Osteocyte (in vitro differentiated cells): ENCODE data around the gene POLN. TPM values are rescaled to one million over a fixed set of nuclear protein-coding genes. Genes with fewer than 3 reads are reported as not detected.

ENCODE experiments used
- DNase-seq: peaks from one replicate; pipeline ENCODE4 v3.0.0; 2021; ENCODE audit warnings: mixed read lengths; ENCODE audit not compliant: unreplicated experiment; ENCODE audit errors: extremely low spot score
- H3K27ac Mint-ChIP-seq: one replicate; pipeline ENCODE4 v1.8.0; 2021; ENCODE audit warnings: mild to moderate bottlenecking, mixed read lengths; ENCODE audit not compliant: unreplicated experiment
- H3K27me3 Mint-ChIP-seq: one replicate; pipeline ENCODE4 v1.8.0; 2021; ENCODE audit warnings: mixed read lengths; ENCODE audit not compliant: unreplicated experiment
- H3K36me3 Mint-ChIP-seq: one replicate; pipeline ENCODE4 v1.8.0; 2021; ENCODE audit warnings: mixed read lengths; ENCODE audit not compliant: unreplicated experiment
- H3K4me1 Mint-ChIP-seq: one replicate; pipeline ENCODE4 v1.8.0; 2021; ENCODE audit warnings: mixed read lengths; ENCODE audit not compliant: unreplicated experiment
- H3K4me3 Mint-ChIP-seq: one replicate; pipeline ENCODE4 v1.8.0; 2021; ENCODE audit warnings: mild to moderate bottlenecking, moderate library complexity, mixed read lengths; ENCODE audit not compliant: unreplicated experiment
- H3K9me3 Mint-ChIP-seq: one replicate; pipeline ENCODE4 v1.8.0; 2021; ENCODE audit warnings: mixed read lengths; ENCODE audit not compliant: unreplicated experiment
- total RNA-seq: library from RNA; stranded (reverse); gene quantifications from 2 replicates; pipeline ENCODE4 v1.2.1, GENCODE V29; 2021
- TF ChIP-seq, protein P1 (sequence below): fragments of 200-600 bp; sonication (generic); IDR thresholded peaks from 2 replicates; pipeline ENCODE4 v1.5.0; 2021; ENCODE audit warnings: antibody characterized with exemption, mild to moderate bottlenecking, moderate library complexity

Gene POLN
- total RNA-seq, 1 donor from 2014 or later, result 4.2 TPM

DNA sequence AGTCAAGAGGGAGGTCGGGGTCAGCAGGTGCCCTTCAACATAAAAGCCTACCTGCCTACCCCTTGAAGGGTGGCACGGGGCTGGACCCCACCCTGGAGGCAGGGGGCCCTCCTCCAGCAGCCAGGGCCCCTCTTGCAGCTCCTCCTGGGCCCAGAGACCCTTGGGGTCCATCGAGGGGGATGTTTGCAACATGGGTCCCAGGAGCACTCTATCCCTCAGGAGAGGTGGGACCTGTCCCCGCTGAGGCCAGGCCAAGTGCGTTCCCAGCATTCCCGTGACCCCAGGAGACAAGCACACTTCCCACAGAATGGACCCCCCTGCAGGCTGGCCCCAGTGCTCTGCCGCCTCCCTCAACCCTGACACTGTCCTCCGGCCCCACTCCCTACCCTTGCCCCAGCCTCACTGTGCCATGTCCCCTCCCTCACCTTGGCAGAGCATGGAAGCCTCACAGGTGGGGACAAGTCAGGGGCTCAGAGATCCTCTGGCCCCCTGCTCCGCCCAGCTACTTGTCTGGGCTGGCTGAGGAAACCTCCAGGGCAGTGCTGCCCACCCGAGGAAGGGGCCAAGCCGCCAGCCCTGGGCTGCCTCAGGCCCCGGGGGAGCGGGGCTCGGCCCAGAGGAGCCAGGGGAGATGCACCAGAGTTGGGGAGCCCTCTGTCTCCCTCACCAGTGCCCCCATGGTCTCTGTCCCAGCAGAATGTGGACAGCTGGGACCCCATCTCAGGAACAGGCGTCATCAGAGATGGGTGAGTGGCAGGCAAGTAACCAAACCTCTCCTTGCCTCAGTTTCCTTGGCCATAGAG is 17.8 kb upstream of the POLN start:
- no peaks in the 10 kb centered on the region for H3K27me3 Mint-ChIP-seq
- DNase-seq, result peak; percentile 82
- H3K27ac Mint-ChIP-seq, result no peak overlapping the region

DNA sequence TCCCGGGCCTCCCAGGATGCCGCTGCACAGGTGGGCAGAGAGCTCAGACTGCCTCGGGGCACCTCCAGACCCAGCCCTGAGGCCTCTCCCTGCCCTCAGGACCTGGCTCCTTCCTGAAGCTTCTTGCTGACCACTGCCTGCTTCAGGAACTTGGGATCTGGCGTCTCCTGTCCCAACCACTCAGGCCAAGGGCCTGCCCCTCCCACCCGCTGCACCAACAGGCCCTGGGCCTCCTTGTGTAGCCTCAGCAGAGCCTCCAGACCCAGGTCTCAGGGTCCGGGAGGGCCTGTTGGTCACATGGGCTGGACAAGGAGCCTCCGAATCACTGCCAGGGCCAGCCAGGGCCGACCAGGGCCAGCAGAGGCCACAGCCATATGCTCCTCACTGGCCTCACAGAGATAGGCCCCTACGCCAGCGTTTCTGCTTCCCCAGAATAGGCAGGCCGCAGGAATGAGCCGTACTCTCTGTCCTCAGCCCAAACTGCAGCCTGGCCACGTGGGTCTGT is 17.2 kb upstream of the POLN start:
- Mint-ChIP-seq H3K36me3 (peaks cover 10% of the 10 kb centered on the region), H3K4me3 (no peak overlapping the region), H3K4me1 (peaks cover 14% of the 10 kb centered on the region), H3K27ac (no peak overlapping the region), H3K27me3 (no peaks in the 10 kb centered on the region), H3K9me3 (no peaks in the 10 kb centered on the region)
- no peak for DNase-seq
- TF ChIP-seq, protein P1, sequence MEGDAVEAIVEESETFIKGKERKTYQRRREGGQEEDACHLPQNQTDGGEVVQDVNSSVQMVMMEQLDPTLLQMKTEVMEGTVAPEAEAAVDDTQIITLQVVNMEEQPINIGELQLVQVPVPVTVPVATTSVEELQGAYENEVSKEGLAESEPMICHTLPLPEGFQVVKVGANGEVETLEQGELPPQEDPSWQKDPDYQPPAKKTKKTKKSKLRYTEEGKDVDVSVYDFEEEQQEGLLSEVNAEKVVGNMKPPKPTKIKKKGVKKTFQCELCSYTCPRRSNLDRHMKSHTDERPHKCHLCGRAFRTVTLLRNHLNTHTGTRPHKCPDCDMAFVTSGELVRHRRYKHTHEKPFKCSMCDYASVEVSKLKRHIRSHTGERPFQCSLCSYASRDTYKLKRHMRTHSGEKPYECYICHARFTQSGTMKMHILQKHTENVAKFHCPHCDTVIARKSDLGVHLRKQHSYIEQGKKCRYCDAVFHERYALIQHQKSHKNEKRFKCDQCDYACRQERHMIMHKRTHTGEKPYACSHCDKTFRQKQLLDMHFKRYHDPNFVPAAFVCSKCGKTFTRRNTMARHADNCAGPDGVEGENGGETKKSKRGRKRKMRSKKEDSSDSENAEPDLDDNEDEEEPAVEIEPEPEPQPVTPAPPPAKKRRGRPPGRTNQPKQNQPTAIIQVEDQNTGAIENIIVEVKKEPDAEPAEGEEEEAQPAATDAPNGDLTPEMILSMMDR, result no peak

More for the DNA sequence above, 17.8 kb upstream of the POLN start:
- Mint-ChIP-seq H3K36me3 (peaks cover 4% of the 10 kb centered on the region), H3K4me1 (peaks cover 14% of the 10 kb centered on the region), H3K9me3 (no peaks in the 10 kb centered on the region), H3K4me3 (peak overlapping the region; percentile 75)
- TF ChIP-seq, protein P1, result no peak

DNA sequence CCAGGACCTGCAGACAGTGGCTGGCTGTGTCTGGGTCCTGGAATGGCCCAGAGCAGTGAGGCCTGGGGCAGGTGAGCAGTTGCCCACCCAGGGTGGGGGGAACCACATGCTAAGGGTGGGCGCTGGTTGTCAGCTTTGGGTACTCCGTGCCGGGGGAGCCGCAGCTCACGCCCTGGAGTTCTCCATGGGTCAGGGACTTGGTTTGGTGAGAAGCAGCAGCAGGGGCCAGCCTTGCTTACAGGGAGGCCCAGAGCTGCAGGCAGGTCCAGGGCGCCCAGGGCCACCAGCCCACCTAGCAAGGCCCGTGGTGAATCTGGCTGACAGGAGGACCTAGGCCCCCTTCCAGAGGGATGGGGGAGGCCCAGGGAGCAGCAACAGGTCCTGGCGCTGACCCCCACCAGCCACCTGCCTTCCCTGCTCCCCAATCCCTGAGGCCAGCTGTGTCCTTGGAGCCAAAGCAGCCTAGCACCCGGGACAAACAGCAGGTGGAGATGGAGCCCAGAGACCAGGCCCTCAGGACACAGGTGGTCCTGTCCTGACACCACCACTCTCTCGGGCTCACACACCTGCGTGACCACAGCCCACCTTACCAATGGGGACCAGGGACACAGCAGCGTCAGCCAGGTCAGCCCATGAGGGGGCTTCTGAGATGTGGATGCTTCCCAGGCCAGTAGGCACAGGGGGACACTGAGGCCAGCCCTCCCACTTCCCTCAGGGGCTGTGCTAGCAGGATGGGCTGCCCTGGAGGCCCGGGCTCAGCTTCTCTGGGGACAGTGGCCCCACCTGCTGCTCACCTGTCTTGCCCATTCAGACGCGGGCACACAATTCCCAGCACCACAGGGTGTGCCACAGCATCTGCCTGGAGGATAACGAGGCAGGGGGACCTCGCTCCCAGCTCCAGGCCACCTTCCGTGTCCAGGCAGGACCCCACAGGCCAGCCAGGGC is 16.4 kb upstream of the POLN start:
- peaks cover 14% of the 10 kb centered on the region for H3K4me1 Mint-ChIP-seq
- TF ChIP-seq, protein P1, result no peak
- H3K27ac Mint-ChIP-seq, result no peak overlapping the region
- H3K4me3 Mint-ChIP-seq, result no peak overlapping the region
- no peaks in the 10 kb centered on the region for H3K27me3 Mint-ChIP-seq
- peak; percentile 82 for DNase-seq
- H3K9me3 Mint-ChIP-seq, result no peaks in the 10 kb centered on the region
- H3K36me3 Mint-ChIP-seq, result peaks cover 14% of the 10 kb centered on the region

DNA sequence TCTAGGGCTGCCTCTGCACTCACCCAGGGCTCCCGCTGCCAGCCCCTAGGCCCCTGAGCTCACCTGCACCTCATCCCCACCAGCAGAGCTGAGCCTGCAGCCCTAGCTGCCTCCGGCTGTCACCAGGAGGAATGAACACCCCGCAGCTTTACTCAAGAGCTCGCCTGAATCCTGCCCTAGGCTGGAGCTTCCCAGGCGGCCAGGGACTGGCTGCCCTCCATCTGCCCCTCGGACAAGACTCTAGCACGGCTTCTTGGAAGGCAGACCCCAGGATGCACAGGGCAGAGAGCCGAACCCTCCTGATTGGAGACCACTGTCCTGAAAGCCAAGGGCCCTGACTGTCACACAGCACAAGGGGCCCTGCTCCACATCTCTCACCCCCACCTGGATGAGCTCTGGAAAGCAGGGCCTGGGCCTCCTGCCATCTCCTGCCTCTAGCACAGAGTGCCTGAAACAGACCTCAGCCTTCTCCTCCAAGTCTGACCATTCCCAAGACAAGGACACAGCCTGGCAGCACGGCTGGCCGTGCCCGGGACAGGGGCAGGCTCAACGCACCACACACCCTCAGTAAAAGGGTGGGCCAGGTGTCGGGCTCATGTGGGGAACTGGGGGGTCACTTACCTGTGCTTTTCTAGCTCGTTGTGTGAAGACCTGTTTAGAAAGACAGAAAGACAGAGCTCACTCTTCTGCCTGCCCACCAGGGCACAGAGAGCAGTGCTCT is 15.6 kb upstream of the POLN start:
- DNase-seq, result no peak
- TF ChIP-seq, protein P1, result no peak
- Mint-ChIP-seq H3K36me3 (peaks cover 17% of the 10 kb centered on the region), H3K27me3 (no peaks in the 10 kb centered on the region), H3K4me1 (peaks cover 14% of the 10 kb centered on the region), H3K4me3 (no peak overlapping the region), H3K9me3 (no peaks in the 10 kb centered on the region), H3K27ac (no peak overlapping the region)
